Measurements from ENCODE around the gene PPP1R15B. TPM values are rescaled to one million over a fixed set of nuclear protein-coding genes. Genes with fewer than 3 reads are reported as not detected.

The PPP1R15B gene
- total RNA-seq, 1 donor from 2014 or later: 47.7 TPM

GRCh38 chr1:204367956-204368355 lies 43.7 kb downstream of the PPP1R15B start:
- intact Hi-C loops (cut with DNase I): loop anchor here (10.0 kb wide), 2 partner anchors 113 to 203 kb away; partner anchors contain the start of gene REN
- DNase-seq (no peak), ATAC-seq (no peak)

DNA sequence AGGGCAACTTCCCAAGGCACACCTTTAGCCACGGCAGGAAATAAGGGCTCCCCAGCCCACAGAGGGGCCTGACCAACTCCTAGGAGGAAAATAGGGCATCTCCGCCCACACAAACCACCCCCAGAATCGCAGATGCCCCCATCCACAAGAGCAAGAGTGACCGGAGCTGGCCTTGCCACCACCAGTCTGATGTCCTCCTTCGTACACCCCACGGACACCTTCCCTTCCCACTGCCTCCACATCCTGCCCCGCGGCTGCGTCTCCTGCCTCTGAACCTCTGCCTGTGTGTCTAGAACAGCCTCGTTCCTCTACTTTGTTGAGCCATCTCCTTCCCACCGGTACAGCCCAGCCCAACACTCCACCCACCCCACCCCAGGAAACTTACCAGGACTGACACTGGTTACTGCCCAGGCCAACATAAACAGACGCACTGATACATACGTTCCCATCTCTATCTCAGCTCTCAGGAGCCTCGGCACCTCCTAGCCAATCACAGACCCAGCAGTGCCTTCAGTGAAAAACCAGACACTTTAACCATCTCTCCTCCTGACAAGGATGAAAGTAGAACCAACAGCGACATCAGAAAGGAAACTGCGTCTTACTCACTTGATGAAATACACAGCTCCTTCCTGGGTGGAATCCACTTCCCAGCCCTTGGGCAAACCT lies 44.3 kb downstream of the PPP1R15B start:
- ATAC-seq (no peak), DNase-seq (no peak)
- no peaks in the 10 kb centered on the region for H3K9me3 ChIP-seq
- no peaks in the 10 kb centered on the region for H3K36me3 ChIP-seq
- no peaks in the 10 kb centered on the region for H3K27me3 ChIP-seq
- no peak for TF ChIP-seq CTCF (IDR thresholded peaks at IDR 0.05)
- peaks cover 12% of the 10 kb centered on the region for H3K4me1 ChIP-seq
- no peak overlapping the region for H3K4me3 ChIP-seq
- intact Hi-C loops (cut with DNase I): loop anchor here (10.0 kb wide), 2 partner anchors 113 to 203 kb away; partner anchors contain the start of gene REN
- no peak overlapping the region for H3K27ac ChIP-seq

More at GRCh38 chr1:204367956-204368355, 43.7 kb downstream of the PPP1R15B start:
- no peaks in the 10 kb centered on the region for H3K36me3 ChIP-seq
- H3K9me3 ChIP-seq: no peaks in the 10 kb centered on the region
- no peak for TF ChIP-seq CTCF (IDR thresholded peaks at IDR 0.05)
- peaks cover 10% of the 10 kb centered on the region for H3K4me1 ChIP-seq
- no peak overlapping the region for H3K4me3 ChIP-seq
- no peaks in the 10 kb centered on the region for H3K27me3 ChIP-seq
- no peak overlapping the region for H3K27ac ChIP-seq

GRCh38 chr1:204366759-204367158 lies 44.9 kb downstream of the PPP1R15B start:
- no peaks in the 10 kb centered on the region for H3K27me3 ChIP-seq
- peak; percentile 25 for TF ChIP-seq CTCF (IDR thresholded peaks at IDR 0.05)
- intact Hi-C loops (cut with DNase I): loop anchor here (10.0 kb wide), 2 partner anchors 112 to 202 kb away; partner anchors contain the start of gene REN
- H3K4me3 ChIP-seq: no peak overlapping the region
- no peak overlapping the region for H3K27ac ChIP-seq
- DNase-seq (no peak), ATAC-seq (no peak)
- peaks cover 12% of the 10 kb centered on the region for H3K4me1 ChIP-seq
- H3K36me3 ChIP-seq: no peaks in the 10 kb centered on the region
- H3K9me3 ChIP-seq: no peaks in the 10 kb centered on the region

GRCh38 chr1:204363335-204364114 lies 48.1 kb downstream of the PPP1R15B start:
- peaks cover 19% of the 10 kb centered on the region for H3K4me1 ChIP-seq
- peak; percentile 88 for DNase-seq
- no peaks in the 10 kb centered on the region for H3K36me3 ChIP-seq
- peak; percentile 92 for ATAC-seq
- H3K4me3 ChIP-seq: peak overlapping the region; percentile 53
- intact Hi-C loops (cut with DNase I): loop anchor here (5.0 to 10.0 kb wide), 3 partner anchors 109 to 199 kb away; partner anchors contain the start of genes GOLT1A and REN
- peak; percentile 97 for TF ChIP-seq CTCF (IDR thresholded peaks at IDR 0.05)
- H3K27me3 ChIP-seq: no peaks in the 10 kb centered on the region
- no peaks in the 10 kb centered on the region for H3K9me3 ChIP-seq
- peak overlapping the region; percentile 12 for H3K27ac ChIP-seq

DNA sequence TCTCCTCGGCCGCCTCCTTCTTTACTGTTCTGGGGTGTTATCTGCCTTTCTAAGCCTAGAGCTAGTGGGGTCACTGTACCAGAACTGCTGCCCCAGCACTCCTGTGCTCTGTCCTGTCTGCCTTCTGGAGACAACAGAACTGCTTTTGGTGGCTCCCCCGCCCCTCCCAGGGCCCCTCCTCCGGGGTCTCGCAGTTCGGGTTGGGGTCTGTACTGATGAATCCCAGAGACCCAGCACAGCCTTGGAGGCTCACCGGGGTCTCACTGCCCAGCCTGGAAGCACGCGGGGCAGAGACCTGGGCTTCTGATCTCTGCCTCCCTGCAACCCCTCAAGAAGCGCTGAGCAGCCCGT lies 48.7 kb downstream of the PPP1R15B start:
- peaks cover 19% of the 10 kb centered on the region for H3K4me1 ChIP-seq
- no peaks in the 10 kb centered on the region for H3K27me3 ChIP-seq
- intact Hi-C loops (cut with DNase I): loop anchor here (5.0 to 10.0 kb wide), 3 partner anchors 108 to 198 kb away; partner anchors contain the start of genes GOLT1A and REN
- no peak for ATAC-seq
- H3K4me3 ChIP-seq: peak overlapping the region; percentile 53
- H3K36me3 ChIP-seq: no peaks in the 10 kb centered on the region
- no peak for DNase-seq
- no peaks in the 10 kb centered on the region for H3K9me3 ChIP-seq
- no peak for TF ChIP-seq CTCF (IDR thresholded peaks at IDR 0.05)
- H3K27ac ChIP-seq: no peak overlapping the region

Data from upper lobe of right lung (tissue), 1 donor.